ENCODE data around the gene TP53BP2. TPM values are rescaled to one million over a fixed set of nuclear protein-coding genes. Genes with fewer than 3 reads are reported as not detected.

TP53BP2 gene, protein sequence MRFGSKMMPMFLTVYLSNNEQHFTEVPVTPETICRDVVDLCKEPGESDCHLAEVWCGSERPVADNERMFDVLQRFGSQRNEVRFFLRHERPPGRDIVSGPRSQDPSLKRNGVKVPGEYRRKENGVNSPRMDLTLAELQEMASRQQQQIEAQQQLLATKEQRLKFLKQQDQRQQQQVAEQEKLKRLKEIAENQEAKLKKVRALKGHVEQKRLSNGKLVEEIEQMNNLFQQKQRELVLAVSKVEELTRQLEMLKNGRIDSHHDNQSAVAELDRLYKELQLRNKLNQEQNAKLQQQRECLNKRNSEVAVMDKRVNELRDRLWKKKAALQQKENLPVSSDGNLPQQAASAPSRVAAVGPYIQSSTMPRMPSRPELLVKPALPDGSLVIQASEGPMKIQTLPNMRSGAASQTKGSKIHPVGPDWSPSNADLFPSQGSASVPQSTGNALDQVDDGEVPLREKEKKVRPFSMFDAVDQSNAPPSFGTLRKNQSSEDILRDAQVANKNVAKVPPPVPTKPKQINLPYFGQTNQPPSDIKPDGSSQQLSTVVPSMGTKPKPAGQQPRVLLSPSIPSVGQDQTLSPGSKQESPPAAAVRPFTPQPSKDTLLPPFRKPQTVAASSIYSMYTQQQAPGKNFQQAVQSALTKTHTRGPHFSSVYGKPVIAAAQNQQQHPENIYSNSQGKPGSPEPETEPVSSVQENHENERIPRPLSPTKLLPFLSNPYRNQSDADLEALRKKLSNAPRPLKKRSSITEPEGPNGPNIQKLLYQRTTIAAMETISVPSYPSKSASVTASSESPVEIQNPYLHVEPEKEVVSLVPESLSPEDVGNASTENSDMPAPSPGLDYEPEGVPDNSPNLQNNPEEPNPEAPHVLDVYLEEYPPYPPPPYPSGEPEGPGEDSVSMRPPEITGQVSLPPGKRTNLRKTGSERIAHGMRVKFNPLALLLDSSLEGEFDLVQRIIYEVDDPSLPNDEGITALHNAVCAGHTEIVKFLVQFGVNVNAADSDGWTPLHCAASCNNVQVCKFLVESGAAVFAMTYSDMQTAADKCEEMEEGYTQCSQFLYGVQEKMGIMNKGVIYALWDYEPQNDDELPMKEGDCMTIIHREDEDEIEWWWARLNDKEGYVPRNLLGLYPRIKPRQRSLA
- total RNA-seq (43.2 and 51.9 TPM in 2 replicates), polyA plus RNA-seq (10.6 and 21.9 TPM in 2 replicates), polyA minus RNA-seq (101 and 113 TPM in 2 replicates), Bru-seq, nascent RNA (percentile 88 among the genes with signal in this experiment), BruChase-seq, experiment 1, labeled RNA remaining after a 6-hour chase (percentile 75 among the genes with signal in this experiment), BruChase-seq, experiment 2, labeled RNA remaining after a 2-hour chase (percentile 81 among the genes with signal in this experiment)
- 13.4 and 14.2 TPM in 2 replicates for polyA plus RNA-seq (2011; cell fraction: cytosol; rRNA removed)
- 36.3 and 49.7 TPM in 2 replicates for polyA plus RNA-seq (2011; cell fraction: nucleus; rRNA removed)
- 14.0 and 16.9 TPM in 2 replicates for polyA plus RNA-seq (2012)
- polyA minus RNA-seq (2011; cell fraction: cytosol; rRNA and poly(A)+ RNA removed), result 13.2 TPM
- 107 and 126 TPM in 2 replicates for polyA minus RNA-seq (2011; cell fraction: nucleus; rRNA and poly(A)+ RNA removed)
- long read RNA-seq, full-length matches to known transcripts, result 40 of 69 reads
- long read RNA-seq, partial matches to known transcripts, result 14 of 69 reads
- long read RNA-seq, other reads (novel, unspliced or antisense), result 15 of 69 reads

DNA sequence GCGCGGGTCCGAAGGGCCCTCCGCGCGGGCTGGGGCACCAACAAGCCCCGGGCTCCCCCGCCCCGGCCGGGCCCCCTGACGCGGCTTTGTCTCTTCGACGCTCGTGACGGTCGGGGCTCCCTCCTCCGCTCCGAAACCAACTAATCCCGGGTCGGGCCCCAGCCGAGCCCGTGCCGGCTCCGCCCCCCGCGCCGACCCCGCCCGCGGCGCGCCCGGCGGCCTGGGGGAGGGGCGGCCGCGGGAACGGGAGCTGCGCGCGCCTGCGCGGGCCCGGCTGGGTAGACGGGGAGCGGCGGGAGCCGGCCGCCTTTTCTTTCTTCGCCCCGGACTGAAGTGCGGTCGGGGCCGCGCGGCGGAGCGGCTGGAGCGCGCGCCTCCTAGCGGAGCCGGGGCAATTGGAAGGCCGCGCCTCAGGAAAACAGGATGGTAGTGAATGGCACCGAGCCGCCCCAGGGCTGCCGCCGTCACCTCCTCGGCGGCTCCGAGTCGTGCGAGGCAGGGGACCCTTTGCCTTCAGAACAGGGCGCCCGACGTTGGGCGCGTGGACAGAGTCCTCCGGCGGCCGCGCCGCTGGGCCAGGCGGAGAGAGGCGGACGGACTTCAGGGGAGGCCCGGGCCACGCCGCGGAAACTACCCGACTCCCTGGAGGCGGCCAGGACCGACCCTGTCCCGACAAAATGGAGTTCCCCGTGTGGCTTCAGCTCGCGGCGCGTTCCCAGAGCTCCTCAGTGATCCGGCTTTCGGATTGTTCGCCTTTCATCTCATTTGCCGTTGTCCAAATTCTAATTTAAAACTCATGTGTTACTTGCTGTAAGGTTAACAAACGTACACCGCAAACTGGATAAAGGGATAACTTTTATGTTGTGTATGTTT is at the start of gene TP53BP2:
TSS of gene TP53BP2 (minus strand) at position 138 of the 873 bp plus-strand sequence. CDS start 267 bp downstream, outside the sequence.
- FAIRE-seq (peak; percentile 47), DNase-seq (ENCODE audit: low read depth, low spot score) (peak; percentile 92)
- Histone ChIP-seq H3K4me2 (ENCODE audit: insufficient read depth, low read length) (peak within 1 kb of the TSS; percentile 99), H3K4me1 (ENCODE audit: control insufficient read depth, extremely low read depth, insufficient read depth, low read length) (peaks cover 18% of the 10 kb centered on the region), H2AFZ (ENCODE audit: low read depth, low read length) (peak within 1 kb of the TSS; percentile 94), H3K4me3 (replicated peaks in 1 of 3; ENCODE audit: insufficient read depth in 1 of 3, low read depth in 1 of 3, low read length in 3 of 3) (peak within 1 kb of the TSS; percentile 79 to 82 (median 81)), H3K79me2 (ENCODE audit: control insufficient read depth, insufficient read depth, low read length) (peaks cover 46% of the 10 kb centered on the region), H3K27me3 (ENCODE audit: control insufficient read depth in 2 of 2, insufficient read depth in 2 of 2, low read length in 2 of 2) (no peaks in the 10 kb centered on the region), H3K9me1 (replicated peaks; ENCODE audit: control insufficient read depth, extremely low read depth, insufficient read depth, low read length) (no peaks in the 10 kb centered on the region), H3K27ac (ENCODE audit: insufficient read depth, low read depth, low read length) (peak within 1 kb of the TSS; percentile 99), H3K36me3 (ENCODE audit: control insufficient read depth in 2 of 2, extremely low read depth in 1 of 2, insufficient read depth in 2 of 2, low read length in 2 of 2) (no peaks in the 10 kb centered on the region), H3K9ac (replicated peaks; ENCODE audit: extremely low read depth, insufficient read depth, low read length) (peak within 1 kb of the TSS; percentile 99), H3K9me3 (replicated peaks; ENCODE audit: control insufficient read depth, insufficient read depth, low read length) (no peaks in the 10 kb centered on the region), H4K20me1 (replicated peaks; ENCODE audit: control insufficient read depth, extremely low read depth, insufficient read depth, low read length) (peaks cover 2% of the 10 kb centered on the region)
- intact Hi-C loops (cut with micrococcal nuclease) (loop anchor here (1.0 to 10.0 kb wide), 11 partner anchors 10 to 699 kb away; partner anchors contain the start of genes CAPN2 and FBXO28), dilution Hi-C loops (cut with MboI; ENCODE audit: extremely low pct_ligation_motif_present, low sequenced_read_pairs) (no loop called here)
- POLR2A ChIA-PET, result interaction anchor here (0.8 to 1.6 kb wide), 3 partner anchors 9 to 70 kb away, joined by 3 to 10 read pairs (median 3); no protein-coding TSS in a partner anchor
- CTCF ChIA-PET, result interaction anchor here (0.9 to 6.5 kb wide), 18 partner anchors 9 to 261 kb away, joined by 3 to 41 read pairs (median 4); no protein-coding TSS in a partner anchor
- TSS peak; percentile 97 for BruUV-seq (replicated peaks)
- TF ChIP-seq POLR2AphosphoS5 (IDR thresholded peaks at IDR 0.05; ENCODE audit: insufficient read depth, low read depth, low read length) (peak; percentile 67), GATA2 (IDR thresholded peaks at IDR 0.05; ENCODE audit: insufficient read depth, insufficient read length, low read depth, low read length) (no peak), JUN (IDR thresholded peaks at IDR 0.05; ENCODE audit: borderline replicate concordance, insufficient read depth, insufficient read length, low read depth) (no peak), POLR2A (IDR thresholded peaks at IDR 0.05; ENCODE audit: low read depth, low read length) (peak; percentile 54), MYC (IDR thresholded peaks at IDR 0.05; ENCODE audit: low read depth, low read length) (no peak), FOS (IDR thresholded peaks at IDR 0.05; ENCODE audit: borderline replicate concordance, insufficient read depth, low read length) (no peak), EZH2 (IDR thresholded peaks at IDR 0.05; ENCODE audit: borderline replicate concordance, low read depth, low read length, severe bottlenecking) (no peak)
- TF ChIP-seq, protein P1, sequence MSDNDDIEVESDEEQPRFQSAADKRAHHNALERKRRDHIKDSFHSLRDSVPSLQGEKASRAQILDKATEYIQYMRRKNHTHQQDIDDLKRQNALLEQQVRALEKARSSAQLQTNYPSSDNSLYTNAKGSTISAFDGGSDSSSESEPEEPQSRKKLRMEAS (IDR thresholded peaks at IDR 0.05; ENCODE audit: insufficient read depth, insufficient read length), result no peak
- TF ChIP-seq, protein P2, sequence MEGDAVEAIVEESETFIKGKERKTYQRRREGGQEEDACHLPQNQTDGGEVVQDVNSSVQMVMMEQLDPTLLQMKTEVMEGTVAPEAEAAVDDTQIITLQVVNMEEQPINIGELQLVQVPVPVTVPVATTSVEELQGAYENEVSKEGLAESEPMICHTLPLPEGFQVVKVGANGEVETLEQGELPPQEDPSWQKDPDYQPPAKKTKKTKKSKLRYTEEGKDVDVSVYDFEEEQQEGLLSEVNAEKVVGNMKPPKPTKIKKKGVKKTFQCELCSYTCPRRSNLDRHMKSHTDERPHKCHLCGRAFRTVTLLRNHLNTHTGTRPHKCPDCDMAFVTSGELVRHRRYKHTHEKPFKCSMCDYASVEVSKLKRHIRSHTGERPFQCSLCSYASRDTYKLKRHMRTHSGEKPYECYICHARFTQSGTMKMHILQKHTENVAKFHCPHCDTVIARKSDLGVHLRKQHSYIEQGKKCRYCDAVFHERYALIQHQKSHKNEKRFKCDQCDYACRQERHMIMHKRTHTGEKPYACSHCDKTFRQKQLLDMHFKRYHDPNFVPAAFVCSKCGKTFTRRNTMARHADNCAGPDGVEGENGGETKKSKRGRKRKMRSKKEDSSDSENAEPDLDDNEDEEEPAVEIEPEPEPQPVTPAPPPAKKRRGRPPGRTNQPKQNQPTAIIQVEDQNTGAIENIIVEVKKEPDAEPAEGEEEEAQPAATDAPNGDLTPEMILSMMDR (IDR thresholded peaks at IDR 0.05; ENCODE audit: extremely low read depth in 1 of 2, insufficient read depth in 1 of 2, low read depth in 1 of 2, low read length in 2 of 2), result peak; percentile 58 to 84
